T-cell (primary cell): ENCODE results near the gene GLP1R. TPM values are rescaled to one million over a fixed set of nuclear protein-coding genes. Genes with fewer than 3 reads are reported as not detected.
A peak's percentile ranks its signal among the peaks of the same experiment; 100 is the strongest.
"Not testable (repeated sequence)": the region's sequence is repeated elsewhere in the genome, so short reads cannot be mapped to it uniquely, and the experiment has no call there.

Experiments used
- ATAC-seq, 4 experiments: fragments of 200-7000 bp in 3 of 4; fragments of 150-1000 bp in 1 of 4; cut with Tn5 transposase; replicated peaks in 1 of 4; 1 replicate in 3 of 4; 2 replicates in 1 of 4; pipeline ENCODE4 v1.10.0; 2021; ENCODE audit warnings: moderate library complexity in 3 of 4, mild to moderate bottlenecking in 2 of 4, moderate number of reproducible peaks in 1 of 4
- CTCF ChIA-PET, 2 donors: fragments of 300-600 bp; sonication (Branson Sonifier 250); formaldehyde crosslinking; loops; one replicate each; lab custom pipeline; 2022; ENCODE audit warnings: antibody characterized with exemption in 2 of 2; lab: Charles Lee
- POLR2A ChIA-PET, 2 donors: fragments of 300-600 bp; sonication (Branson Sonifier 250); formaldehyde crosslinking; loops; one replicate each; lab custom pipeline; 2022; ENCODE audit warnings: antibody characterized with exemption in 2 of 2; lab: Charles Lee
- DNase-seq, 35 experiments: peaks; one replicate each; pipeline versions ENCODE4 v3.0.0 to v3.0.0-alpha.2; 2013 to 2023
- H3K27ac ChIP-seq: one replicate; pipeline ENCODE4 v1.5.1; 2013; ENCODE audit warnings: low read length
- H3K27me3 ChIP-seq, 2 experiments: replicated peaks in 1 of 2; 1 replicate in 1 of 2; 2 replicates in 1 of 2; pipeline versions ENCODE4 v1.6.1 to v1.7.0; 2013; ENCODE audit warnings: low read length in 1 of 2, mixed read lengths in 1 of 2; ENCODE audit not compliant: control insufficient read depth in 2 of 2, insufficient read depth in 2 of 2; ENCODE audit errors: extremely low read depth in 1 of 2
- H3K36me3 ChIP-seq, 2 donors: 1 replicate in 1 of 2; 2 replicates in 1 of 2; pipeline versions ENCODE4 v1.6.1 to v1.7.0; 2013; ENCODE audit warnings: low read length in 1 of 2; ENCODE audit not compliant: control insufficient read depth in 2 of 2, insufficient read depth in 1 of 2; ENCODE audit errors: extremely low read depth in 1 of 2
- H3K4me1 ChIP-seq, 2 experiments: 1 replicate in 1 of 2; 2 replicates in 1 of 2; pipeline versions ENCODE4 v1.6.1 to v1.7.0; 2013; ENCODE audit warnings: low read length in 2 of 2, mixed read lengths in 1 of 2; ENCODE audit not compliant: insufficient read depth in 2 of 2, control insufficient read depth in 1 of 2; ENCODE audit errors: extremely low read depth in 1 of 2
- H3K4me3 ChIP-seq, 2 donors: 1 replicate in 1 of 2; 2 replicates in 1 of 2; pipeline versions ENCODE4 v1.5.1 to v1.7.0; 2013; ENCODE audit warnings: mild to moderate bottlenecking in 2 of 2, low read length in 1 of 2, moderate library complexity in 1 of 2; ENCODE audit not compliant: control insufficient read depth in 1 of 2; ENCODE audit errors: extremely low read depth in 1 of 2
- H3K9me3 ChIP-seq: 2 replicates; pipeline ENCODE4 v1.7.0; 2013
- H3K27ac Mint-ChIP-seq, 2 donors: one replicate each; pipeline ENCODE4 v1.8.0; 2020 to 2021; ENCODE audit warnings: mild to moderate bottlenecking in 2 of 2, mixed read lengths in 2 of 2
- H3K27me3 Mint-ChIP-seq, 2 donors: one replicate each; pipeline ENCODE4 v1.8.0; 2021 to 2022; ENCODE audit warnings: mixed read lengths in 2 of 2
- H3K36me3 Mint-ChIP-seq: one replicate; pipeline ENCODE4 v1.8.0; 2021; ENCODE audit warnings: mixed read lengths
- H3K4me1 Mint-ChIP-seq, 3 donors: one replicate each; pipeline ENCODE4 v1.8.0; 2020 to 2022; ENCODE audit warnings: mixed read lengths in 3 of 3, mild to moderate bottlenecking in 1 of 3
- H3K4me3 Mint-ChIP-seq, 3 donors: one replicate each; pipeline ENCODE4 v1.8.0; 2020 to 2022; ENCODE audit warnings: mild to moderate bottlenecking in 3 of 3, mixed read lengths in 3 of 3, moderate library complexity in 3 of 3
- H3K9me3 Mint-ChIP-seq, 3 donors: one replicate each; pipeline ENCODE4 v1.8.0; 2020 to 2022; ENCODE audit warnings: mixed read lengths in 3 of 3
- WGBS: methylation state at CpG from one replicate; pipeline ENCODE4 v1.1.5; 2013; ENCODE audit warnings: missing lambda C conversion rate; ENCODE audit not compliant: insufficient coverage; 5-methylcytosine and 5-hydroxymethylcytosine counted together
- total RNA-seq, 35 experiments: library from RNA in 6 of 35; stranded (reverse) in 6 of 35; fragments of 120-200 nt in 1 of 35; gene quantifications; one replicate each; pipeline versions ENCODE4 v1.2.1 to v1.2.4 and lab custom pipeline; 2013 to 2026

The GLP1R gene
- total RNA-seq, 5 donors from 2014 or later (not counting 1 experiment from before 2014, with no cell fraction given) = 0.07 TPM; not detected in 4

DNA sequence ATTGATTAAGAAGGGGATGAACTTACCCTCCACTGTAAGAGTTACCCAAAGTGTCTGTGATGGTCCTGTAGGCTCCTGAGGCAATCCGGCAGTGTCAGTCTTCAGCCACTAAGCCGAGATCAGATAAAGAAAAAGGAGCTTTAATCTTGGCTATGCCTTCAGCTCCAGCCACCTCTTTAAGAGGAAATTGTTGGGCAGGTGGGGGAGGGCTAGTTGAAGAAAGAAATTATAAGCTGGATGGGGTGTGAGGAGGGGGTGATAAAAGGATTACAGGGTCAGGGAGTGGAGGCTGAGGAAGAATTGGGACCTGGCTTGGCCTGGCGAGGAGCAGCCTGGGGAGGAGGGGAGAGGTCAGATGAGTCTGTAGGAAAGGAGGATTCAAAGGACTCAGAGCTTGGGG lies 86.2 kb downstream of the GLP1R start:
- WGBS = 72% methylated on average over 3 of the region's 3 CpGs
- H3K4me1 ChIP-seq, H3K27ac ChIP-seq, H3K9me3 ChIP-seq, H3K36me3 Mint-ChIP-seq, DNase-seq, H3K27me3 ChIP-seq, H3K4me3 Mint-ChIP-seq, CTCF ChIA-PET, H3K36me3 ChIP-seq, ATAC-seq, POLR2A ChIA-PET, H3K4me1 Mint-ChIP-seq, H3K4me3 ChIP-seq, H3K27me3 Mint-ChIP-seq, H3K27ac Mint-ChIP-seq: not testable (repeated sequence)
- H3K9me3 Mint-ChIP-seq = peaks cover 0 to 20% (median 5%) of the 10 kb centered on the region in 3 donors

DNA sequence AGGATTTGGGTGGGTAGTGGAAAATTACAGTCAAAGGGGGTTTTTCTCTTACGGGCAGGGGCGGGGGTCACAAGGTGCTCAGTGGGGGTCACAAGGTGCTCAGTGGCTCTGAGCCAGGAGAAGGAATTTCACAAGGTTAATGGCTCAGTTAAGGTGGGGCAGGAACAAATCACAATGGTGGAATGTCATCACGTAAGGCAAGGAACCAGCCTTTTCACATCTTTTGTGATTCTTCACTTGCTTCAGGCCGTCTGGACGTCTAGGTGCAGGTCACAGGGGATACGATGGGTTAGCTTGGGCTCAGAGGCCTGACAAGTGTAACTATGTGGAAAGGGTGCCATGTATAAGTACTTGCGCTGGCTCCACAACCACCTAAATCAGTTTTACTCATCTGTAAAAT lies 87.6 kb downstream of the GLP1R start:
- POLR2A ChIA-PET, ATAC-seq, CTCF ChIA-PET: not testable (repeated sequence)

DNA sequence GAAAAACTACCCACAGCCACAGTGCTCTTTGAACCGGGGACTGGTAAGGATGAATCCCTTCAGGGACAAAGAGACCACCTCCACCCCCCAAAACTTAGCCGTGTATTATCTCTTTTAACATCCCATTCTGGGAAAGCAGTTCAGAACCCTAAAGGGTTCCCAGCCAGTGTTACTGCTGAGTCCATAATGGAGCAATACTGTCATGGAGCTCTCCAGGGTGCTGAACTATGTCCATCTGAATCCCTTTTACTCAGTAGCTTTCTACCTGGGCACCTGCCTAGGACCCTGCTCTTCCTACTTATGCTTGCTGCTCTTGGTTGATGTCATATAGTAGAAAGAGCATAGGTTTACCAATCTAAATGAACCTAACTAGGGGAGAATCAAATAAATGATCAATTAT lies 88.7 kb downstream of the GLP1R start:
- Histone ChIP-seq H3K4me1 (no peaks in the 10 kb centered on the region), H3K27me3 (peaks cover 0 to 6% of the 10 kb centered on the region in 2 experiments), H3K9me3 (no peaks in the 10 kb centered on the region), H3K27ac (no peak overlapping the region), H3K36me3 (no peaks in the 10 kb centered on the region), H3K4me3 (no peak overlapping the region)
- peaks cover 0 to under 1% (median 0%) of the 10 kb centered on the region in 3 donors for H3K4me1 Mint-ChIP-seq
- ChIA-PET POLR2A (no interaction called here), CTCF (no interaction called here)
- peaks cover 0 to 16% (median 5%) of the 10 kb centered on the region in 3 donors for H3K9me3 Mint-ChIP-seq
- no peak overlapping the region for H3K27ac Mint-ChIP-seq
- no CpG with 5 or more reads among the region's 2 CpGs for WGBS
- H3K27me3 Mint-ChIP-seq = peaks cover 0 to 11% of the 10 kb centered on the region in 2 donors
- no peaks in the 10 kb centered on the region for H3K36me3 Mint-ChIP-seq
- no peak overlapping the region for H3K4me3 Mint-ChIP-seq
- no peak for ATAC-seq
- DNase-seq = peak in 16 of 35 experiments; percentile 3 to 58 (median 14)

More for the DNA sequence above, 87.6 kb downstream of the GLP1R start:
- H3K4me3 Mint-ChIP-seq, H3K36me3 ChIP-seq, H3K27ac Mint-ChIP-seq, H3K27ac ChIP-seq, H3K4me1 Mint-ChIP-seq, H3K27me3 ChIP-seq, H3K36me3 Mint-ChIP-seq, H3K4me1 ChIP-seq, H3K9me3 ChIP-seq, H3K4me3 ChIP-seq, DNase-seq: not testable (repeated sequence)
- Mint-ChIP-seq H3K9me3 (peaks cover 0 to 20% (median 5%) of the 10 kb centered on the region in 3 donors), H3K27me3 (peaks cover 0 to 14% of the 10 kb centered on the region in 2 donors)
- 69% methylated on average over 5 of the region's 7 CpGs for WGBS

Other genes with a start within 250 kb of the GLP1R start
- gene SAYSD1, start 66.4 kb downstream of the GLP1R start, total RNA-seq = 10 to 100 TPM; 14.0 to 25.4 (median 19.2) TPM
- gene KCNK5, start 180.7 kb downstream of the GLP1R start, total RNA-seq = 1 to 10 TPM in 2 of 5 donors, under 1 TPM in 3; 0.60 to 1.1 (median 0.93) TPM